CD14-positive monocyte (primary cell): ENCODE measurements around the gene SETD6. TPM values are rescaled to one million over a fixed set of nuclear protein-coding genes. Genes with fewer than 3 reads are reported as not detected.

Experiments
- DNase-seq, 3 donors: peaks; one replicate each; pipeline ENCODE4 v3.0.0-alpha.2; 2011 to 2022
- H2AFZ ChIP-seq: 2 replicates; pipeline ENCODE4 v1.6.0; 2012; ENCODE audit warnings: mild to moderate bottlenecking, low read depth, low read length, inconsistent platforms; ENCODE audit not compliant: insufficient read depth, poor library complexity, severe bottlenecking
- H3K27ac ChIP-seq, 2 donors: 1 replicate in 1 of 2; 2 replicates in 1 of 2; pipeline ENCODE4 v1.5.1; 2012 to 2013; ENCODE audit warnings: low read length in 2 of 2, control low read depth in 1 of 2, inconsistent platforms in 1 of 2, low read depth in 1 of 2, mild to moderate bottlenecking in 1 of 2
- H3K27me3 ChIP-seq, 2 donors: one replicate each; pipeline versions ENCODE4 v1.6.0 to v1.6.1; 2011 to 2013; ENCODE audit warnings: low read length in 2 of 2; ENCODE audit not compliant: control insufficient read depth in 2 of 2, insufficient read depth in 2 of 2
- H3K36me3 ChIP-seq, 2 donors: replicated peaks in 1 of 2; 1 replicate in 1 of 2; 2 replicates in 1 of 2; pipeline versions ENCODE4 v1.5.1 to v1.6.1; 2012 to 2013; ENCODE audit warnings: low read length in 2 of 2, control low read depth in 1 of 2, inconsistent platforms in 1 of 2, mild to moderate bottlenecking in 1 of 2; ENCODE audit not compliant: insufficient read depth in 2 of 2, control insufficient read depth in 1 of 2
- H3K4me1 ChIP-seq, 2 donors: 1 replicate in 1 of 2; 2 replicates in 1 of 2; pipeline versions ENCODE4 v1.5.1 to v1.6.1; 2012 to 2013; ENCODE audit warnings: low read length in 2 of 2, control low read depth in 1 of 2, inconsistent platforms in 1 of 2, mild to moderate bottlenecking in 1 of 2, moderate library complexity in 1 of 2; ENCODE audit not compliant: insufficient read depth in 2 of 2, control insufficient read depth in 1 of 2
- H3K4me2 ChIP-seq: replicated peaks from 2 replicates; pipeline ENCODE3; 2012; ENCODE audit warnings: low read length, moderate library complexity, mild to moderate bottlenecking; ENCODE audit not compliant: poor library complexity, severe bottlenecking; ENCODE audit errors: extremely low read depth
- H3K4me3 ChIP-seq, 3 experiments: fragments of 200-600 bp in 1 of 3; sonication (generic) in 1 of 3; replicated peaks in 1 of 3; 1 replicate in 2 of 3; 2 replicates in 1 of 3; pipeline ENCODE4 v1.5.1; 2011 to 2013; ENCODE audit warnings: low read length in 3 of 3, mild to moderate bottlenecking in 3 of 3, control low read depth in 2 of 3, low read depth in 2 of 3, inconsistent platforms in 1 of 3, moderate library complexity in 1 of 3
- H3K79me2 ChIP-seq: 2 replicates; pipeline ENCODE4 v1.6.0; 2012; ENCODE audit warnings: mild to moderate bottlenecking, control low read depth, inconsistent platforms, low read length, moderate library complexity; ENCODE audit not compliant: insufficient read depth
- H3K9ac ChIP-seq: 2 replicates; pipeline ENCODE4 v1.6.0; 2017; ENCODE audit warnings: low read length, mild to moderate bottlenecking; ENCODE audit not compliant: insufficient read depth, poor library complexity, severe bottlenecking
- H3K9me3 ChIP-seq, 2 donors: replicated peaks in 1 of 2; 1 replicate in 1 of 2; 2 replicates in 1 of 2; pipeline versions ENCODE4 v1.5.1 to v1.6.1; 2012 to 2013; ENCODE audit warnings: low read length in 2 of 2, control low read depth in 1 of 2; ENCODE audit not compliant: control insufficient read depth in 1 of 2, insufficient read depth in 1 of 2
- H4K20me1 ChIP-seq: 2 replicates; pipeline ENCODE4 v1.6.0; 2012; ENCODE audit warnings: mild to moderate bottlenecking, low read length, control low read depth, moderate library complexity; ENCODE audit not compliant: insufficient read depth
- H3K27ac Mint-ChIP-seq, 7 donors: one replicate each; pipeline ENCODE4 v1.8.0; 2020; ENCODE audit warnings: mild to moderate bottlenecking in 7 of 7, mixed read lengths in 7 of 7, moderate library complexity in 6 of 7, inconsistent platforms in 2 of 7
- H3K27me3 Mint-ChIP-seq, 3 donors: one replicate each; pipeline ENCODE4 v1.8.0; 2021 to 2022; ENCODE audit warnings: low read depth in 3 of 3, mild to moderate bottlenecking in 3 of 3, mixed read lengths in 3 of 3, moderate library complexity in 3 of 3, inconsistent platforms in 1 of 3
- H3K36me3 Mint-ChIP-seq, 2 donors: one replicate each; pipeline ENCODE4 v1.8.0; 2020; ENCODE audit warnings: mixed read lengths in 2 of 2, inconsistent platforms in 1 of 2, mild to moderate bottlenecking in 1 of 2
- H3K4me1 Mint-ChIP-seq: one replicate; pipeline ENCODE4 v1.8.0; 2020; ENCODE audit warnings: mild to moderate bottlenecking, mixed read lengths
- H3K4me3 Mint-ChIP-seq, 2 donors: one replicate each; pipeline ENCODE4 v1.8.0; 2020; ENCODE audit warnings: mild to moderate bottlenecking in 2 of 2, mixed read lengths in 2 of 2, moderate library complexity in 1 of 2
- H3K9me3 Mint-ChIP-seq, 7 donors: one replicate each; pipeline ENCODE4 v1.8.0; 2020 to 2022; ENCODE audit warnings: mixed read lengths in 7 of 7, mild to moderate bottlenecking in 6 of 7, moderate library complexity in 6 of 7, inconsistent platforms in 2 of 7
- WGBS: methylation state at CpG from one replicate; pipeline ENCODE4 v1.1.5; 2013; ENCODE audit warnings: missing lambda C conversion rate; ENCODE audit not compliant: insufficient coverage; 5-methylcytosine and 5-hydroxymethylcytosine counted together
- intact Hi-C, 2 donors: fragments of 100-400 bp; cut with micrococcal nuclease; formaldehyde crosslinking; loops; one replicate each; pipeline versions ENCODE4 v1.15.0 to v1.15.1; 2023
- polyA plus RNA-seq, 3 donors: library from polyadenylated mRNA; depleted of rRNA in 1 of 3; unstranded in 2 of 3; stranded (reverse) in 1 of 3; fragments of 300-500 nt in 2 of 3; fragments of >200 nt in 1 of 3; fragmentation: Illumina TruSeq in 2 of 3; gene quantifications; 1 replicate in 2 of 3; 2 replicates in 1 of 3; pipeline ENCODE4 v1.2.3, GENCODE V29; 2012 to 2021
- TF ChIP-seq, protein P1 (sequence below): fragments of 200-600 bp; IDR thresholded peaks from one replicate; pipeline ENCODE4 v1.8.0; 2022; ENCODE audit warnings: antibody characterized with exemption, mild to moderate bottlenecking

SETD6 gene
- polyA plus RNA-seq, 3 donors, result 2.5 to 13.7 (median 3.4) TPM

DNA sequence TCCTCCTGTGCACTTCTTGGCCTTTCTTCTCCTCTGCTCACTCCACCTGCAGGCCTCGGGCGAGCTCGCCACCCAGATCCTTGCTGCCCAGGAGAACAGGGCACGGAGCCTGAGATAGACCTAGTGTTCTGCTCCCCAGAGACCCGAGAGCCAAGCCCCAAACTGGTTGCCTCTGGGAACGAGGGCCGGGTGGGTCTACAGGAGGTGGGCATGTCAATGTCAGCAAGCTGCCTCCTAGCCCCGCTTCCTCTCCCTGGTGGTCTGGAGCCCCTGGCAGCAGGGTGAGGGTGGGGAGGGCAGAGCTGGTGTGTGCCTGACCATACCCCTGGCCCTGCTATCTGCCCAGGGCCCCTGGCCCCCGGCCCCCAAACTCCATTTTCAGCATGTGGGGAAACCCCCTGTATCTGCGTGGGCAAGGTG lies 16.2 kb upstream of the SETD6 start:
- no peak overlapping the region for H3K4me2 ChIP-seq

DNA sequence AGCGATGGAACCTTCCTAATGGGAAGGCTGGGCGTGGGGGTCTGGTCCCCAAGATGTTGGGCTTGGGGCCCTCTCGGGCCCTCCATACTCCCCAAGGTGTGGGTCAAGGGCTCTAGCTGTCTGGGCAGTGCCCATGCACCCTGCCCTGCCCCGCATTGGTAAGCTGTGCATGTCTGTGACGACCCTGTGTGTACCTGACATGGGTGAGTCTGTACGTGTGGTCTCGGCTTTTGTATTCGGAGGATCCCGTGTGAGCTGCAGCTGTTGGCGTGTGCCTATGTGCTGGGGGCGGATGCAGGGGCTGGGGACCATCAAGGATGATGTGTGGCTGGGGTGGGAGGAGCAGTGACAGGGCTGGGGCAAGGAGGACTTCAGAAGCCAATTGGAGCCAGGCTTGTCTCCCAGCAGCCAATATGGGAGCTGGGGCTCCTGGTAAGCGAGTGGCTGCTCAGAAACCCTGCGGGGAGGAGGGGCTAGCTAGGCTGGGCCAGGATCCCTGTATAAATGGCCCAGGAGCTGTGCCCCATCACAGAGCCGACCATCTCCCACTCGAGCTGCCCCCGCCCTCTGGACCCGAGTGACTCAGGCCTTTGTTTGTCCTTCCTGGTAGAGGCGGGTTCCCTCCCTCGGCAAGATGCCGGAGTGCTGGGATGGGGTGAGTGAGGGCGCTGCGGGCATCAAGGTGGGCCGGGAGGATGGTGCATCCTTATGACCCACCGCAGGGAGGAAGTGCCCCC lies 15.5 kb upstream of the SETD6 start, which contains the start of gene NDRG4:
TSS of gene NDRG4 (plus strand) at position 529 of the 737 bp plus-strand sequence. CDS start at position 635, 106 bp downstream.
- peaks cover 14% of the 10 kb centered on the region for H3K4me1 Mint-ChIP-seq
- peaks cover 0 to 23% of the 10 kb centered on the region in 2 donors for H3K9me3 ChIP-seq
- H3K27ac Mint-ChIP-seq, result peak within 1 kb of the TSS in 1 of 7 donors; percentile 10
- 37% methylated on average over 14 of the region's 24 CpGs for whole genome bisulfite sequencing
- TF ChIP-seq, protein P1, sequence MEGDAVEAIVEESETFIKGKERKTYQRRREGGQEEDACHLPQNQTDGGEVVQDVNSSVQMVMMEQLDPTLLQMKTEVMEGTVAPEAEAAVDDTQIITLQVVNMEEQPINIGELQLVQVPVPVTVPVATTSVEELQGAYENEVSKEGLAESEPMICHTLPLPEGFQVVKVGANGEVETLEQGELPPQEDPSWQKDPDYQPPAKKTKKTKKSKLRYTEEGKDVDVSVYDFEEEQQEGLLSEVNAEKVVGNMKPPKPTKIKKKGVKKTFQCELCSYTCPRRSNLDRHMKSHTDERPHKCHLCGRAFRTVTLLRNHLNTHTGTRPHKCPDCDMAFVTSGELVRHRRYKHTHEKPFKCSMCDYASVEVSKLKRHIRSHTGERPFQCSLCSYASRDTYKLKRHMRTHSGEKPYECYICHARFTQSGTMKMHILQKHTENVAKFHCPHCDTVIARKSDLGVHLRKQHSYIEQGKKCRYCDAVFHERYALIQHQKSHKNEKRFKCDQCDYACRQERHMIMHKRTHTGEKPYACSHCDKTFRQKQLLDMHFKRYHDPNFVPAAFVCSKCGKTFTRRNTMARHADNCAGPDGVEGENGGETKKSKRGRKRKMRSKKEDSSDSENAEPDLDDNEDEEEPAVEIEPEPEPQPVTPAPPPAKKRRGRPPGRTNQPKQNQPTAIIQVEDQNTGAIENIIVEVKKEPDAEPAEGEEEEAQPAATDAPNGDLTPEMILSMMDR, result no peak
- no peak within 1 kb of the TSS for H3K27ac ChIP-seq
- peaks cover 0 to 4% (median 1%) of the 10 kb centered on the region in 7 donors for H3K9me3 Mint-ChIP-seq
- no peak for DNase-seq
- H3K27me3 Mint-ChIP-seq, result peaks cover 46 to 69% (median 52%) of the 10 kb centered on the region in 3 donors
- H3K4me3 Mint-ChIP-seq, result peak within 1 kb of the TSS in 1 of 2 donors; percentile 78
- H3K4me2 ChIP-seq, result no peak within 1 kb of the TSS
- no peaks in the 10 kb centered on the region for H3K36me3 ChIP-seq
- H3K27me3 ChIP-seq, result peaks cover 15 to 38% of the 10 kb centered on the region in 2 donors
- H4K20me1 ChIP-seq, result no peaks in the 10 kb centered on the region
- intact Hi-C loops, result no loop called here
- H3K79me2 ChIP-seq, result no peaks in the 10 kb centered on the region
- H3K4me3 ChIP-seq, result no peak within 1 kb of the TSS
- no peak within 1 kb of the TSS for H3K9ac ChIP-seq
- peaks cover 5 to 12% of the 10 kb centered on the region in 2 donors for H3K4me1 ChIP-seq
- no peaks in the 10 kb centered on the region for H3K36me3 Mint-ChIP-seq
- peak within 1 kb of the TSS; percentile 21 for H2AFZ ChIP-seq

More for the DNA sequence above, 16.2 kb upstream of the SETD6 start:
- Histone ChIP-seq H3K4me1 (peaks cover 5 to 12% of the 10 kb centered on the region in 2 donors), H3K9ac (no peak overlapping the region), H3K4me3 (no peak overlapping the region), H3K79me2 (no peaks in the 10 kb centered on the region), H3K27me3 (peaks cover 15 to 38% of the 10 kb centered on the region in 2 donors), H3K27ac (no peak overlapping the region), H3K36me3 (no peaks in the 10 kb centered on the region), H3K9me3 (peaks cover 0 to 23% of the 10 kb centered on the region in 2 donors), H2AFZ (no peak overlapping the region), H4K20me1 (no peaks in the 10 kb centered on the region)
- intact Hi-C loops, result no loop called here
- H3K36me3 Mint-ChIP-seq, result no peaks in the 10 kb centered on the region
- no peak for DNase-seq
- TF ChIP-seq, protein P1, result no peak
- peak overlapping the region in 1 of 2 donors; percentile 51 for H3K4me3 Mint-ChIP-seq
- H3K27me3 Mint-ChIP-seq, result peaks cover 46 to 68% (median 54%) of the 10 kb centered on the region in 3 donors
- 87% methylated on average over 9 of the region's 10 CpGs for WGBS
- peaks cover 14% of the 10 kb centered on the region for H3K4me1 Mint-ChIP-seq
- peak overlapping the region in 1 of 7 donors; percentile 10 for H3K27ac Mint-ChIP-seq
- H3K9me3 Mint-ChIP-seq, result peaks cover 0 to 4% (median 1%) of the 10 kb centered on the region in 7 donors
